Fibroblast of upper back skin (primary cell): ENCODE results near the gene PHC3.
"Not testable (repeated sequence)": the region's sequence is repeated elsewhere in the genome, so short reads cannot be mapped to it uniquely, and the experiment has no call there.

ENCODE experiments used
- DNase-seq: peaks from one replicate; pipeline ENCODE4 v3.0.0-alpha.2; 2013

PHC3 gene

DNA sequence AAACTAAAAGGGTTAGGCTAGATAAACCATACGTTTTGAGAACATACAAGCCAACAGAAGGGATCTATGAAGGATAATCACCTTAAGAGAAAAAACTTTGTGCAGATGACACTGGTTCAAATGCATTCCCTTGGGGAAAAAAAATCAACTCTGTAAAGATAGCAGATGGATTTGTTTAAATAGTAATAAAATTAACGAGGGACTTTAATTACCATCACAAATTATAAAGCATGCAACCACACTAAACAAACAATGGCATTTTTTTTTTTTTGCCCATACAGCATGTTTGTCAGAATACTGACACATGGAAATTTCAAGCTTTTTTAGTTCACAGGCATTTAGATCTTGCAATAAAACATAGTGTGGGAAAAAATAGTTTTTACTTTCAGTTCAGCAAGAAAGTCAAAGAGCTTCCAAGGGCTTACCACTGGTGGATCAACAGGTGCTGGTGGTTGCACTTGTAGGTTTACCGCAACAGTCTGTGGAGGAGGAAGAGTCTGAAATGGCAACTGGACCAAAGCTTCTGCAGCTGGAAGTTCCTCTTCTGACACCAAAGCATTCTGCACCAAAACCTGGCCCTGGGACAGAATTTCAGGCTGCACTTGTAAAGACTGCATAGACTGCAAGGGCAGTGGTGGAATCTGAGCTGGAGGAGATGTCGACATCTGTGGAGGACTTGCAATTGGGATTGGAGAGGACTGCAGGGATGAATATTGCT is 53.1 kb downstream of the PHC3 start:
- no peak for DNase-seq

DNA sequence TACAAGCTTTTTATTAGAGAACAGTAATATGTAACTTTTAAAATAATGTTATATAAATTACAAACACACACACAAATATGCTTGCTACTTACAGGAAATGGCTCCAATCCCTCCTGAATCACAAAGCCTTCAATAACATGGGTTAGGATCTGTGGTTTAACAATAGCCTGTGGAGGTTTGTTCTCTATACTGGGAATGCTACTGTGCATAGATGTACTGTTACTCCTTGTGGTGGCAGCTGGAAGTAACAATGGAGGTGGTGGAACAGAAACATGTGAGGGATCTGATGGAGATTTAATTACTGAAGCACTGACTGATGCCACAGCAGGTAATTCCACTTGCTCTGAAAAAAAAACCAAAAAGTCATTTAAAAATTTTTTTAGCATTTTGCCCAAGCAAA is 64.4 kb downstream of the PHC3 start:
- peak; percentile 11 for DNase-seq

DNA sequence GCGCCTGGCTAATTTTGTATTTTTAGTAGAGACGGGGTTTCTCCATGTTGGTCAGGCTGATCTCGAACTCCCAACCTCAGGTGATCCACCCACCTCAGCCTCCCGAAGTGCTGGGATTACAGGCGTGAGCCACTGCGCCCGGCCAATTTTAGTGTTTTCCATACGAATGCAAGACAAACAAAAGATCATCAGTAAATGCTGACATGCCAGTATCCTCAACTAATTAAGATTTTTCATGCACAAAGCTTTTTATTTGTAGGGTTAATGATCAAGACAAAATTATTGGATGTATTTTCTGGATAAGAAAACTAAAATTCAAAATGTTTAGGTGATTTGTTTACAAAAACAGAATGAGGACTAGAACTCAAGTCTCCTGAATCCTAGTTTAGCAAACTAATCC is 67.4 kb downstream of the PHC3 start:
- not testable (repeated sequence) for DNase-seq

DNA sequence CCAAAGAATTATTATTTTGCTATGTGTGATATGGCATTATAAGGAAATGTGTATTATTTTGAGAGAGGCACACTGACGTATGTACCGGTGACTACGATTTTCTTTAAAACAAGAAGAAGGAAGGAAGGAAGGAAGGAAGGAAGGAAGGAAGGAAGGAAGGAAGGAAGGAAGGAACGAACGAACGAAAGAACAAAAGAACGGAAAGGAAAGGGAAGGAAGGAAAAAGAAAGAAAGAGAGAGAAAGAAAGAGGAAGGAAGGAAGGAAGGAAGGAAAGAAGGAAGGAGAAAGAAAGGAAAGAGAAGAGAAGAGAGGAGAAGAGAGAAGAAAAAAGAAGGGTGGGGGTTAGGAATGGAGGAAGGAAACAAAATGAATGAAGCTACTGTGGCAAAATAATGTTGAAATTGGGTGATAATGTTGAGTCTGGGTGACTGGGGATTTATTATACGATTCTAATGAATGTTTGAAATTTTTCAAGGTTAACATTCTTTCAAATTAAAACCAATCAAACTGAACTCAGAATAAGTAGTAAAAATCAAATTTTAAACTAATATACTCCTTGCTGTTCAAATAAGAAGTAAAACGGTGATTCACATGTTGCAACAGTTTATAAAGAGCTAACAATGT is 70.3 kb downstream of the PHC3 start:
- DNase-seq: no peak

DNA sequence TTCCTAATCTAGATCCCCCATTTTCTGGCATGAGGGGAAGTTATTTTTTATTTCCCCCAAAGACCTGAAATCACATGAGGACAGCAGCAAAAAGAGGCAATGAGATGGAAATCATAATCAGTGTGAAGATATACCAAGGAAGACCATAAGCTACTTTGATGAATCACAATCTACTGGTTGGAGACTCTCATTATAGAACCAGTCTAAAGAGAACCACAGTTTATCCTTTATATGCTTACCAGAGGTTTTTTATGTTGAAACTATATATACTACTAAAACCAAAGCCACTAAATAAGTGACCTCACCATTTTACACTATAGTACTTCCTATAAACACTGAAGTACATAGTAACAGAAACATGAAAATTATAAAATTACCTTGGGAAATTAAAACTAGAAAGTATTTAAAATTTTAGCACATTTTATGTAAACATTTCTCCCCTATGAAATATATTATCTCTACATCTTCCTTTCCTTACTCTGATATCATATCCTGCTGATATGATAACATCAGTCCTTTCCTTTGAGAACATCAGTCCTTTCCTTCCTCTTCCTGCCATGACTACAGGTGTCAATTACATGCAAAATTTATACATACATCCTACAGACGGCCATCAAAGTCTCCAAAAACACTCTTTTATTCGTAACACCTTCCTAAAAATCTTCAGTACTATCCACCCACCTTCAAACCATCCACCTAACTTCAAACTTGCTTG is 71.8 kb downstream of the PHC3 start:
- no peak for DNase-seq

DNA sequence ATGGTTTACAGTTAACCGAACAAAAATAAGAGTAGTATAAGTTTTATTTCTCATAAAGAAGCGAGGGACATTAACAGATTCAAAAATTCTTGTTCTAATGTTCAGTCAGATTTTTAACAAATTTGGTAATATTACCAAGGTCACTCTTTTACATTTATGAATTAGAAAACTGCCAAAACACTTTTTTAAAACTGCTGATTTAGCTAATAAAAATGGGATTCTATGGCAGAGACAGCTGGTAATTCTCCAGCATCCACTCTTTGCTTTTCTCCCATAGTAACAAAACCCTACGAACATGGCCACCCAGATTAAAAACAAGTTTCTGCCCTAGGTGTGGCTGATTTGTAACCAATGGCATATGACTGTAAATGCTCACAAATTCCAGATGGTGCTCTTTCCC is 72.6 kb downstream of the PHC3 start:
- DNase-seq: no peak

DNA sequence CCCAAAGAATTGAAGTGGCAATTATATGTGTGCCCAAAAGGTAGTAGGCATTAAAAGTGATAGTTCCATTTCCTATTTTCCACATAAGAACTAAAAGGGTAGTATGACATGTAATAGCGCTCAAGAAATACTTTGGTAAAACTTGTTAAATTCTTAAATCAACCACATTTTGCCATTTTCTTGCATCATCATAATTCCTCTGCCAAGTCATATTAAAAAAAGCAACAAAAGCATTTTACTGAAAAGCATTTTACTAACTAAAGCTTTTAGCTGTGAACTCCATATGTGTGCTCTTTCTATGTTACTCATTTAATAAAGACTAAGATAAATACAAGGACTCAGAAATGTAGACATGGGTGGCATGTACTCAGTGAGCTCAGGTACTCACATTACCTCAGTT is 73.6 kb downstream of the PHC3 start:
- peak; percentile 30 for DNase-seq

DNA sequence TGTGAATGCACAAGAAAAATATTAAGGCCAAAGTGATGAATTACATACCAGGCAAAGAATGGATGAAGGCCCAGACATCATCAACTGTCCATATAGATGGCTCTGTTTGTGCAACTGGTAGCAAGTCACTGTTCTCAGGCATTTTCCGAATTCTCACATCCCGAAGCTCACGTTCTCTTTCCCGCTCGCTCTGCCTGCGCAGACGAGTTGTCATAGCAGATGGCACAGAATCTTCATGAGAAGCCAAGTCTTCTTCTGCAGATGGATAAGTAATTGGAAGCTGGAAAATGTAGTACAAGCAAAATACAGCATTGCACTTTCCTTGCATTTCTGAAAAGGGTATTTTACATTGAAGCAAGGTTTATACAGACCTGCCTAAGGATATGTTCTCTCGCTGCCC is 79.1 kb downstream of the PHC3 start:
- no peak for DNase-seq

DNA sequence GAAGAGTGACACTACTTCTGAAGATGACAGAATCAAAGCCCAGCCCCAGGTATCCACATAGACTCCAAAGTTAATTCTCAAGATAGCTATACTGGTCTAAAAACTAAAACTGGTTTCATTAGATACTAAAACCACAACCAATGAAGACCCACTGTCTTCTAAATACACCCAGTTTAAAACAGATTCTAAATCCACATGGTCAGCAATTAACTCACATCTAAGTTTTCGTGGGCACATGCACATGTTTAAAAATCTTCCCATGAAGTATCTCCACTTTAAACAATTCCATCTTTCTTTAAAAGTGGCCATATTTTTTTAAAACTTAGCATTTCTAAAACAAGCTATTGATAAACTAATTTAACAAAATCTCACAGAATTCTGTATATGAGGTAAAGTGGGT is 80.6 kb downstream of the PHC3 start:
- DNase-seq: no peak

DNA sequence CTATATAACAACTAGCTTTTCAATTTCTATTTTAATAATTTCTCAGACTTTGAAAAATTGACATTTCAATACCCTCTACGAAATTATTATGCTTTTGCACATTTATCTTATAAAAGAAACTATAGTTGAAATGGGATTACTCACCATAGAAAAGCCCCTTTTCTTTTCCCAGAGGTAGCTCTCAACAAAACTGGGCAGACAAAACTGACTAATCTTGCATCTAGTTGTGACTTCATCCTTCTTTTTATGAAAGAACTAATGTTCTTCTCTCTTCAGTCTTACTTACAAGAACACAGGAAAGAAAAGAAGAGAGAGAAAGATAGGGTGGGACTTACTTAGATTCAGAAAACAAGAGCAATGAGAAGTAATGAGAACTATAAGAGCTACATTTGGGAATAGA is 82.8 kb downstream of the PHC3 start:
- no peak for DNase-seq

DNA sequence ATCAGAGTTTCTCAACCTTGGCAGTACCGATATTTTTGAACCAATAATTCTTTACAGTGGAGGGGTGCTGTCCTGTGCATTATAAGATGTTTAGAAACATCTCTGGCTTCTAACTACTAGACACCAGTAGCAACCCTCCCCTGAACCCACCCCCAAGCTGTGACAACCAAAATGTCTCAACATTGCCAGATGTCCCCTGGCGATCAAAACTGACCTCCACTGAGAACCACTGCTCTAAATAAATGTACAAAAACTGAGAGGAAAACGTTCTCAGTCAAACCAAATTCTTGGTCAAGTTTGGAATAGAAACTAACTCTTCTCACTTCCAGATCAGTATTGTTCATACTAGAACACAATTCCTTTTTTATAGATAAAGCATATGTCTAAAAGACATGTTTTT is 85.2 kb downstream of the PHC3 start:
- DNase-seq: no peak

DNA sequence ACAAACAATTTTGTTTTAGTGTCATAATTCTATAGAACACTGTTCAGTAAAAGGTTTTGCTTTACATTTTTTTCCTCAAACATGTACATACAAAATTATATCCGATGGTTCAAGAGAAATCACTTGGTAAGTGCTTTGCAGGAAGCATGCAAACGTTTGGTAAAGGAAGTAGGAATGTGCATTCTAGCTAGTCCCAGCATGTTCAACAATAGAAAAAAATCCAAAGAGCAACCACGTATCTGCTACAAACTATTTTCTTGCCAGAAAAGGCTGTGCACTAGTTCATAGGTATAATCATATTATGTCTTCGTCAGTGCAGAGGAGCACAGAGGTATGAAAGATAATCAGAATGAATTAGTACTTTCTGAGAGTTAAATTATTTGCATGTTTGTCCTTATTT is 85.8 kb downstream of the PHC3 start:
- DNase-seq: no peak

DNA sequence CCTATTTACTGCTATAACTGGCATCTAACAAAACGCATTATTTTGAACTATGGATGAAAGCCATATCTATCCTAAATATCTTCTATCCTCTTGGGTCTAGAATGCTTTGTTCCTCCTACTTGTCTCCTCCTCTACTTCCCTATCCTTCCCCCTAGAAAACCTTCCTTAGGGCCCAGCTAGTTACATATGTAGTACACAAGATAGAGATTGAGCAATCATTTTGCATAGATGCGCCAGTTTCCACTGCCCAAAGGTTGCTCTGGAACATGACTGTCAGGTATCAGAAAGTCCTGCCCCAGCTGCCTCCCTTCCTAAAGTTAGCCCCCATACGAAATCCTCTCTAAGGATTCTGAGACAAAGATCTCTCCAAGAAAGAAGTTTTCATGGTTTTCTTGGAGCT is 88.6 kb downstream of the PHC3 start:
- DNase-seq: no peak

DNA sequence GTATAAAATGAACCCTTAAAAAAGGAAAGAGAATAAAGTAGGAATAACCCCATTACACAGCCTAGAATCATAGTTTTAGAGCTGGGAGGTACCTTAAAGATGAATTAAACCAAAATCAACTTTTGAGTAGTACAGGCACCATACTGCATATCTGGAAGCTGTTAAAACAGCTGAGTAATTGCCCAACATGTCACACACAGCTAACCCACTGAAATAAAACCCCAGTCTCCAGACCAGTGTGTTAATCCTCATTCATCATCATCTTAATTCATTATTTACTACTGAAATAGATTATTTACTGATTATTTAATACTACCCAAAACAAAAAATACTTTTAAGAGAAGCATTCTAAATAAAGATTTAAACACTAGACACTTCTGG is 90.9 kb downstream of the PHC3 start:
- DNase-seq: no peak

DNA sequence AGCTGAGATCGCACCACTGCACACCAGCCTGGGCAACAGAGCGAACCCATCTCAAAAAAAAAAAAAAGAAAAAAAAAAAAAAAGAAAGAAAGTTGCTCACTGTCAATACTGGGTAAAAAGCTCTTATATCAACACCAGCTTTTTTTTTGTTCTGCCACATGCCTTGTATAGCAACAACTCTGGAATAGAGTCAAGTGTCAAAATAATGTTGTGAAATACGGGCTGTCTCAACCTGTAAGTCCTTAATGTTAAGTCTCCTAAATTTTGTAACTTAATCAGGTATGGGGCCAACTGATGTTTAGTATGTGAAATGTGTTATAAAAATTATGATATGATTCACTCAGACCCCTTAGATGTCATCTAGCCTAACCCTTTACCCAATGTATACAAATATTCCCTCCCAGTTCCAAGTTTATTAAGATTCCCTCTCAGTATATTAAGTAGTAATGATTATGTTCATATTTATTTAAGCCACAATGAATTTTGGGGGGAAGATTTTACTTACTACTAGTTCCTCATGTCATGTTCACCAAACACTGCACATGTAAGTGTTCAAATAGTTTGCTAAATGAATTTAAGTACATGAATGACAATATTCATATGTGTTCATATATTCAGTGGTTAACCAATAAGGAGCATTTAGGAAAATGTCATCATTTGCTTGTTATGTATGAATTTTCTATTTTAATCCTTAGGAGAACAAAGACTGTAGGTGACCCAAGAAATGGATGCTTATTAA is 91.5 kb downstream of the PHC3 start:
- DNase-seq: no peak

DNA sequence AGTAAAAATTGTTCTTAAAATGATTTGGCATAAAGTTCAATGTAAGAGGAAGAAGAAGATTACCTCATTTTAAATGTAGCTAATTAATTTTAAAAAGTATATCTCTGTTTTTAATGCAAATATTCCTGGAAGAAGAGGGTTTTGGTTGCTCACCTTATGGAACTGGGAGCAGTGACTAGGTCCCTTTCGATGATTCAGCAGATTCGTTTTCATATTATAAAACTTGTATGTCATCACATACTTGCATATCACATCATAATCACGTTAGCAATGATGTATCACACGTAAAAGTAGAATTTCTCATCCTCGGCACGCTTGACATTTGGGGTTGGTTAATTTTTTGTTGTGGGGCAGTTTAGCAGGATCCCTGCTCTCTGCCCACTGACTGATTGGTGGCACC is 96.1 kb downstream of the PHC3 start:
- DNase-seq: no peak

DNA sequence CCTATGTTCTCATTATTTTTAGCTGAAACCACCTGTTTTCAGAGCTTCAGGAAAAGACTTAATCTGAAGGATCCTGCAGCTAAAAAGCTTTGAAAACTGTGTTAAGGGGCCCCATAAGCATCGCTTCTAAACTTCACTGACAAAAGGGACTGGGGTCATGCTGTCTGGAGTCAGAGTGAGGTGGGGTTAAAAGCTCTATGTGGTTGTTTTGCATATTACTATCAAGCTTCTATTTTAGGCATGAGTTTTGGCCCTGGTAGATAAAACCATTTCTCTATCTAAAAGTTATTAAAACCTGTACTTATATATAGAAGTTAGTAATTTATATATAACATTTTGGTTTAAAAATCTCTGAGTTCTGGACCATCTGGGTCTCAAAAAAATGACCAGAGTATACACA is 98.2 kb downstream of the PHC3 start:
- DNase-seq: no peak

DNA sequence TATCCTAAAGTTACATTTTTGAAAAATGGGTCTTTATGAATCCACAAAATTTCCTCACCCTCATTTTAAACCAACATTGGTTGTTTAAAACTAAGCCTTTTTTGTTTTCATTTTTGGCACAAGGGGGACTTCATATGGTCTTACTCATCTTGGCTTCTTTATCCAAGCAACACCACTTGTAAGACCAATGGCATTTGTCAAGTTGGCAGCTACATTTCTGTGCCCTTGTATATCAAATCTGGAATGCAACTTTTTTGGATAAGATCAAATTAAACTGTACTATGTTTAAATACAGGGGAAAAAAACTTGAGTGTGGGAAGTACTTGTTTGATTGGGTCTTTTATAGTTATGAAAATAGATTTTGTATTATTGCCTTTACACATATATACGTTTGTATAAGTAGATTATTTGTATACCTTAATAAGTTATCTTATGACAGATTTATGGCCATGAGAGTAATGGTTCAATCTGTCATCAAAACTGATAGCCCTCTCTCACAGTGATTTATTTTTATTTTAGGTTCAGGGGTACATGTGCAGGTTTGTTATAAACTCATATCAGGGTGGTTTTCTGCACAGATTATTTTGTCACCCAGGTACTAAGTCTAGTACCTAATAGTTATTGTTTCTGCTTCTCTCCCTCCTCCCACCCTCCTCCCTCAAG is 100.3 kb downstream of the PHC3 start:
- peak; percentile 52 for DNase-seq

DNA sequence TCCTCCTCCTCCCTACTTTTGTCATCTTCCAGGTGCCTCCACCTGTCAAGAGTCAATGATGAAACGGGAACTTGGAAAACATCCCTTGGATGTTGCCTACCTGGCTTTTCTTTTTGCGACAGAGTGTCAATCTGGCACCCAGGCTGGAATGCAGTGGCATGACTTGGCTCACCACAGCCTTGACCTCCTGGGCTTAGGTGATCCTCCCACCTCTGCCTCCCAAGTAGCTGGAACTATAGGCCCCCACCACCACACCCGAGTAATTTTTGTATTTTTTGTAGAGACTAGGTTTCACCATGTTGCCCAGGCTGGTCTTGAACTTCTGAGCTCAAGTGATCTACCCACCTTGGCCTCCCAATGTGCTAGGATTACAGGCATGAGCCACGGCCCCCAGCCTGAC is 100.9 kb downstream of the PHC3 start:
- DNase-seq: no peak

DNA sequence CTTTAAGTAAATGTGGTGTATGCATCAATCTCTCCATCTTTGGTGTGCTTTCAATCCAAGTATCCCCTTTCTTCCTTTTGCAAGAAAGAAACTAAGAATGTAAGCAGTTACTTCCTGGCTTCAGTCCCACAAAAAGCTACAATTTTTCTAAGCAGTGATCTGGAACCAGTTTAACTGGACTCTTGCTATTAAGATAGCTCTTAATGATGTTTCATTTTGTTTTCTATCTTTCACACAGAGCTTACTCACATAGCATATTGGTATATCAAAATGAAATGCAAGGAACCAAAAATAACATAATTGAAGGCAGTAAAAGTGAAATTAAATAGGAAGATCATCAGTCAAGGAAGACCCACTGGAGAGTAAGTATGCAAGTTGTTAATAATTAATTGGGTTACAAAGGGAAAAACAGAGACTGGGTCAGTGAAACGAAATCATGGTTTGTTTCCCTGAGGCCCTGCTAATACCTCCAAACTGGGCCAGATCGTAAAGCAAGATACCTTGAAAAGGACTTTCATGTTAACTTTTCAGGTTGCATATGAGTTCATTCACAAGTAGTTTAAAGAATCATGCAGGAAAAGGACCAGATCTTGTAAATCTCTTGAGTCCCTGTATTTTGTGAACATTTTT is 101.9 kb downstream of the PHC3 start:
- DNase-seq: no peak

DNA sequence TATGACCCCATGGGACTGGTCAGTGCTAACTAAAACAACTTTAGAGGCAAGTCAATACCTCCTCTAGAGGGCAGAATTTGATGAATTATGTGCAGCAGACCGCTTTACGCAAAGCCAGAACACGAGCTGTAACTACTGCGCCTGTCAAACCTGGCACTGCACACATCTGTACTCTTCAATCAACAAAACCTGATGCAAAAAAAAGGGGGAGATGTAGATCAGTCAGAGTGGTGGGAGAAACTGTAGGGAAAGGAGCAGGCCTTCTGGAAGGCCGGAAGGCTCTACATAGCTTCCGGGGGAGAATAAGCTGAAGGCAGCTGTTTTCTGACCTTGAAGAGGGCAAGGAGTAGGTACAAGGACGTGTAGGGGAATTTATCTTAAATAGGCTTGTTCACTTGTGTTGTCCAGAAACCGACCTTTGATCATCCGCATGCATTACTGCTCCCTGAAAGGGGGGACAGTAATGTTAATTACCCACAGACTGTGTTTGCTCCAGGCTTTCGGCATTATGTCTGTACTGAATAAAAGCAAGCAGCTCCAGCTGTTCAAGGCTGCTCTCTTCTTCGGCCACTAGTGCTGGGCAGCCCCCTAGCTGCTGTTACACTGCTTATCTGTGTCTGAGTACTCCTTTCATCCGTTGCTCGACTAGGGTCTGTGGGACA is 102.8 kb downstream of the PHC3 start:
- no peak for DNase-seq

DNA sequence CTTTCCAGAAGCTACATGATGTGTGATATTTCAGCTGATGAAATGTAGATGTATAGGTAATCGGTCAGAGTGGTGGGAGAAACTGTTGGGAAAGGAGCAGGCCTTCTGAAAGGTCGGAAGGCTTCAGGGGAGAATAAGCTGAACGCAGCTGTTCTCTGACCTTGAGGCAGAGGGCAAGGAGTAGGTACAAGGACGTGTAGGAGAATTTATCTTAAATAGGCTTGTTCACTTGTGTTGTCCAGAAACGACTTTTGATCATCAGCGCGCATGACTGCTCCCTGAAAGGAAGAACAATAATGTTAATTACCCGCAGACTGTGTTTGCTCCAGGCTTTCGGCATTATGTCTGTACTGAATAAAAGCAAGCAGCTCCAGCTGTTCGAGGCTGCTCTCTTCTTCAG is 104.2 kb downstream of the PHC3 start:
- DNase-seq: no peak
